Measurements from ENCODE around the gene PLA2G4D. TPM values are rescaled to one million over a fixed set of nuclear protein-coding genes. Genes with fewer than 3 reads are reported as not detected.

The PLA2G4D gene
- total RNA-seq, 2 donors from 2014 or later = not detected

GRCh38 chr15:42083605-42083908, 10.8 kb downstream of the PLA2G4D start:
- H3K27ac ChIP-seq = no peak overlapping the region
- no peaks in the 10 kb centered on the region for H3K36me3 ChIP-seq
- no peaks in the 10 kb centered on the region for H3K9me3 ChIP-seq
- no peaks in the 10 kb centered on the region for H3K4me1 ChIP-seq (ENCODE audit: control insufficient read depth in 1 of 2, low read depth in 2 of 2)
- no peak for TF ChIP-seq CTCF (IDR thresholded peaks at IDR 0.05)
- no peaks in the 10 kb centered on the region for H3K27me3 ChIP-seq (replicated peaks; ENCODE audit: insufficient read depth)
- no peak overlapping the region for H3K4me3 ChIP-seq
- no peak for DNase-seq (ENCODE audit: low spot score)
- ATAC-seq (ENCODE audit: insufficient number of reproducible peaks, low FRiP score, low read depth) = no peak

- Histone ChIP-seq H3K27ac (no peak overlapping the region), H3K27me3 (replicated peaks; ENCODE audit: insufficient read depth) (no peaks in the 10 kb centered on the region), H3K36me3 (no peaks in the 10 kb centered on the region), H3K4me1 (ENCODE audit: control insufficient read depth in 1 of 2, low read depth in 2 of 2) (no peaks in the 10 kb centered on the region), H3K4me3 (no peak overlapping the region), H3K9me3 (no peaks in the 10 kb centered on the region)
- TF ChIP-seq CTCF (IDR thresholded peaks at IDR 0.05) = no peak
- no peak for DNase-seq (ENCODE audit: low spot score)
- no peak for ATAC-seq (ENCODE audit: insufficient number of reproducible peaks, low FRiP score, low read depth)
Observed at GRCh38 chr15:42082823-42083604, 11.3 kb downstream of the PLA2G4D start.

DNA sequence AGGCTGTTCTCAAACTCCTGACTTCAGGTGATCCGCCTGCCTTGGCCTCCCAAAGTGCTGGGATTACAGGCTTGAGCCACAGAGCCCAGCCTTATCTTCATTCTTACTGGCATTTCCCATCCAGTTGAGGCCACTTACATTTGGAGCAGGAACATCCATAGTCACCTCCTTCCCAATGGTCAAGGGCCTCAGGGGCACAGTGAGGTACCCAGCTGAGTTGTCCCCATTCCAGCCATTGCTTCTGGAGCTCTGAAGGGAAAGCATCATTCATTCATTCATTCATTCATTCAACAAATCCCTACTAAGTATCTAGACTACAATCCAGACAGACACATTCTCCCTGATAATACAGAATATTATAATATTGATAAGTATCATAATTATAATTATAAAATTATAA, 12.2 kb downstream of the PLA2G4D start:
- no peak for TF ChIP-seq CTCF (IDR thresholded peaks at IDR 0.05)
- H3K27ac ChIP-seq = no peak overlapping the region
- no peaks in the 10 kb centered on the region for H3K4me1 ChIP-seq (ENCODE audit: control insufficient read depth in 1 of 2, low read depth in 2 of 2)
- ATAC-seq (ENCODE audit: insufficient number of reproducible peaks, low FRiP score, low read depth) = no peak
- DNase-seq (ENCODE audit: low spot score) = no peak
- H3K36me3 ChIP-seq = no peaks in the 10 kb centered on the region
- H3K27me3 ChIP-seq (replicated peaks; ENCODE audit: insufficient read depth) = no peaks in the 10 kb centered on the region
- no peaks in the 10 kb centered on the region for H3K9me3 ChIP-seq
- H3K4me3 ChIP-seq = no peak overlapping the region

- no peaks in the 10 kb centered on the region for H3K4me1 ChIP-seq (ENCODE audit: control insufficient read depth in 1 of 2, low read depth in 2 of 2)
- no peaks in the 10 kb centered on the region for H3K36me3 ChIP-seq
- H3K27me3 ChIP-seq (replicated peaks; ENCODE audit: insufficient read depth) = no peaks in the 10 kb centered on the region
- TF ChIP-seq CTCF (IDR thresholded peaks at IDR 0.05) = no peak
- ATAC-seq (ENCODE audit: insufficient number of reproducible peaks, low FRiP score, low read depth) (no peak), DNase-seq (ENCODE audit: low spot score) (no peak)
- no peak overlapping the region for H3K27ac ChIP-seq
- no peak overlapping the region for H3K4me3 ChIP-seq
- no peaks in the 10 kb centered on the region for H3K9me3 ChIP-seq
Observed at GRCh38 chr15:42080919-42081830, 13.2 kb downstream of the PLA2G4D start.

GRCh38 chr15:42080186-42080918, 14.0 kb downstream of the PLA2G4D start:
- Histone ChIP-seq H3K9me3 (no peaks in the 10 kb centered on the region), H3K36me3 (no peaks in the 10 kb centered on the region), H3K4me1 (ENCODE audit: control insufficient read depth in 1 of 2, low read depth in 2 of 2) (no peaks in the 10 kb centered on the region), H3K27ac (no peak overlapping the region), H3K4me3 (no peak overlapping the region), H3K27me3 (replicated peaks; ENCODE audit: insufficient read depth) (no peaks in the 10 kb centered on the region)
- no peak for TF ChIP-seq CTCF (IDR thresholded peaks at IDR 0.05)
- DNase-seq (ENCODE audit: low spot score) (no peak), ATAC-seq (ENCODE audit: insufficient number of reproducible peaks, low FRiP score, low read depth) (no peak)

Data from thoracic aorta (tissue), 2 donors.